ENCODE measurements around the gene NFE2L1. TPM values are rescaled to one million over a fixed set of nuclear protein-coding genes. Genes with fewer than 3 reads are reported as not detected.
A peak's percentile ranks its signal among the peaks of the same experiment; 100 is the strongest.

NFE2L1 gene
- total RNA-seq, 4 donors from 2014 or later, result 164 to 281 (median 264) TPM

GRCh38 chr17:48010193-48010592 lies 38.0 kb upstream of the NFE2L1 start:
- Histone ChIP-seq H3K27me3 (peaks cover 0 to 89% (median 23%) of the 10 kb centered on the region in 4 donors), H3K27ac (replicated peaks in 1 of 4) (no peak overlapping the region), H3K4me1 (peaks cover 10 to 17% (median 14%) of the 10 kb centered on the region in 4 donors), H3K4me3 (no peak overlapping the region), H3K9me3 (no peaks in the 10 kb centered on the region), H3K36me3 (no peaks in the 10 kb centered on the region)
- 89% methylated on average over 3 of the region's 3 CpGs for WGBS
- no peak for DNase-seq (ENCODE audit: extremely low spot score)
- intact Hi-C loops (cut with DNase I), result loop anchor here (10.0 kb wide), 1 partner anchor 165 kb away; the partner anchor contains the start of gene SCRN2
- TF ChIP-seq CTCF (IDR thresholded peaks at IDR 0.05), result no peak
- no peak for TF ChIP-seq EP300 (IDR thresholded peaks at IDR 0.05)
- TF ChIP-seq POLR2AphosphoS5 (IDR thresholded peaks at IDR 0.05), result no peak
- TF ChIP-seq POLR2A (IDR thresholded peaks at IDR 0.05; ENCODE audit: low read depth), result no peak

GRCh38 chr17:48011405-48012150 lies 36.6 kb upstream of the NFE2L1 start:
- Histone ChIP-seq H3K4me3 (peak overlapping the region; percentile 39 to 57 (median 43)), H3K27me3 (peaks cover 0 to 79% (median 23%) of the 10 kb centered on the region in 4 donors), H3K36me3 (no peaks in the 10 kb centered on the region), H3K9me3 (no peaks in the 10 kb centered on the region), H3K4me1 (peaks cover 10 to 17% (median 14%) of the 10 kb centered on the region in 4 donors), H3K27ac (replicated peaks in 1 of 4) (no peak overlapping the region)
- intact Hi-C loops (cut with DNase I), result loop anchor here (10.0 kb wide), 1 partner anchor 167 kb away; the partner anchor contains the start of gene SCRN2
- TF ChIP-seq CTCF (IDR thresholded peaks at IDR 0.05) (peak in 2 of 3 experiments; percentile 16 to 47), EP300 (IDR thresholded peaks at IDR 0.05) (no peak), POLR2AphosphoS5 (IDR thresholded peaks at IDR 0.05) (no peak), POLR2A (IDR thresholded peaks at IDR 0.05; ENCODE audit: low read depth) (no peak)
- 11% methylated on average over 23 of the region's 23 CpGs for WGBS
- DNase-seq (ENCODE audit: extremely low spot score), result no peak

GRCh38 chr17:48012151-48012520 lies 36.0 kb upstream of the NFE2L1 start:
- Histone ChIP-seq H3K9me3 (no peaks in the 10 kb centered on the region), H3K36me3 (no peaks in the 10 kb centered on the region), H3K27ac (replicated peaks in 1 of 4) (no peak overlapping the region), H3K4me3 (peak overlapping the region; percentile 39 to 57 (median 43)), H3K27me3 (peaks cover 0 to 76% (median 23%) of the 10 kb centered on the region in 4 donors), H3K4me1 (peaks cover 10 to 20% (median 14%) of the 10 kb centered on the region in 4 donors)
- TF ChIP-seq POLR2AphosphoS5 (IDR thresholded peaks at IDR 0.05), result no peak
- no peak for TF ChIP-seq CTCF (IDR thresholded peaks at IDR 0.05)
- TF ChIP-seq POLR2A (IDR thresholded peaks at IDR 0.05; ENCODE audit: low read depth), result no peak
- no peak for TF ChIP-seq EP300 (IDR thresholded peaks at IDR 0.05)
- DNase-seq (ENCODE audit: extremely low spot score), result no peak
- WGBS, result under 1% methylated on average over 10 of the region's 34 CpGs
- intact Hi-C loops (cut with DNase I), result loop anchor here (10.0 kb wide), 1 partner anchor 167 kb away; the partner anchor contains the start of gene SCRN2

- H3K4me3 ChIP-seq, result peak overlapping the region; percentile 39 to 57 (median 43)
- no peaks in the 10 kb centered on the region for H3K9me3 ChIP-seq
- WGBS, result 48% methylated on average over 2 of the region's 5 CpGs
- no peak overlapping the region for H3K27ac ChIP-seq (replicated peaks in 1 of 4)
- peaks cover 0 to 71% (median 23%) of the 10 kb centered on the region in 4 donors for H3K27me3 ChIP-seq
- H3K4me1 ChIP-seq, result peaks cover 10 to 25% (median 14%) of the 10 kb centered on the region in 4 donors
- intact Hi-C loops (cut with DNase I), result loop anchor here (10.0 kb wide), 1 partner anchor 168 kb away; the partner anchor contains the start of gene SCRN2
- no peaks in the 10 kb centered on the region for H3K36me3 ChIP-seq
- TF ChIP-seq POLR2AphosphoS5 (IDR thresholded peaks at IDR 0.05) (no peak), EP300 (IDR thresholded peaks at IDR 0.05) (no peak), CTCF (IDR thresholded peaks at IDR 0.05) (no peak), POLR2A (IDR thresholded peaks at IDR 0.05; ENCODE audit: low read depth) (no peak)
- DNase-seq (ENCODE audit: extremely low spot score), result no peak
Observed at GRCh38 chr17:48012654-48013053, 35.5 kb upstream of the NFE2L1 start.
